Measurements from ENCODE around the gene MRE11.

- TF ChIP-seq GATA2 (IDR thresholded peaks at IDR 0.05; ENCODE audit: low read depth, low read length) (no peak), GATA3 (IDR thresholded peaks at IDR 0.05; ENCODE audit: low read depth, low read length) (no peak)
Observed at GRCh38 chr11:94469416-94469815, 24.2 kb downstream of the MRE11 start.

Data from SH-SY5Y (cell line).